Measurements from ENCODE around the gene CLRN3.
A peak's percentile ranks its signal among the peaks of the same experiment; 100 is the strongest.

CLRN3 gene

GRCh38 chr10:127908959-127909267 is 16.2 kb upstream of the CLRN3 start (continued):
- TF ChIP-seq TSHZ2 (CRISPR knock-in tag; IDR thresholded peaks at IDR 0.05) = no peak

GRCh38 chr10:127908106-127908958 is 15.6 kb upstream of the CLRN3 start:
- ATAC-seq = peak; percentile 18
- TF ChIP-seq POU6F1 (CRISPR knock-in tag; IDR thresholded peaks at IDR 0.05; ENCODE audit: borderline replicate concordance, low read depth) (no peak), PATZ1 (CRISPR knock-in tag; IDR thresholded peaks at IDR 0.05; ENCODE audit: borderline replicate concordance) (peak; percentile 68; the same call in 1 of the 2 replicates), OSR1 (CRISPR knock-in tag; IDR thresholded peaks at IDR 0.05) (no peak), ZC3H10 (CRISPR knock-in tag; IDR thresholded peaks at IDR 0.05) (no peak), ISL1 (CRISPR knock-in tag; IDR thresholded peaks at IDR 0.05) (no peak), PPARA (CRISPR knock-in tag; IDR thresholded peaks at IDR 0.05; ENCODE audit: borderline replicate concordance) (no peak), TOX (CRISPR knock-in tag; IDR thresholded peaks at IDR 0.05; ENCODE audit: borderline replicate concordance) (no peak)

- TF ChIP-seq TCF4 (CRISPR knock-in tag; IDR thresholded peaks at IDR 0.05; ENCODE audit: borderline replicate concordance) (no peak), OSR1 (CRISPR knock-in tag; IDR thresholded peaks at IDR 0.05) (no peak), PATZ1 (CRISPR knock-in tag; IDR thresholded peaks at IDR 0.05; ENCODE audit: borderline replicate concordance) (no peak), CSRNP3 (CRISPR knock-in tag; IDR thresholded peaks at IDR 0.05) (no peak), PPARA (CRISPR knock-in tag; IDR thresholded peaks at IDR 0.05; ENCODE audit: borderline replicate concordance) (no peak), ZC3H10 (CRISPR knock-in tag; IDR thresholded peaks at IDR 0.05) (no peak), ZNF8 (CRISPR knock-in tag; IDR thresholded peaks at IDR 0.05) (no peak), POU6F1 (CRISPR knock-in tag; IDR thresholded peaks at IDR 0.05; ENCODE audit: borderline replicate concordance, low read depth) (no peak), CSDC2 (CRISPR knock-in tag; IDR thresholded peaks at IDR 0.05) (no peak), ZFP30 (CRISPR knock-in tag; IDR thresholded peaks at IDR 0.05) (no peak), ESRRG (CRISPR knock-in tag; IDR thresholded peaks at IDR 0.05) (no peak), SNAI2 (CRISPR knock-in tag; IDR thresholded peaks at IDR 0.05) (no peak), ZNF565 (CRISPR knock-in tag; conservative IDR thresholded peaks at IDR 0.05; ENCODE audit: low read depth) (no peak), RARB (CRISPR knock-in tag; IDR thresholded peaks at IDR 0.05) (no peak), TOX (CRISPR knock-in tag; IDR thresholded peaks at IDR 0.05; ENCODE audit: borderline replicate concordance) (no peak)
- peak; percentile 52 for ATAC-seq
Measured at GRCh38 chr10:127907411-127908105, 14.8 kb upstream of the CLRN3 start.
